Ecto neural progenitor cell (in vitro differentiated cells): ENCODE data around the gene MRPL9.
A peak's percentile ranks its signal among the peaks of the same experiment; 100 is the strongest.

Experiments used
- DNase-seq: peaks from one replicate; pipeline ENCODE4 v3.0.0-alpha.2; 2018; ENCODE audit warnings: low spot score

The MRPL9 gene

GRCh38 chr1:151729966-151730291, 33.4 kb downstream of the MRPL9 start:
- DNase-seq: no peak

- no peak for DNase-seq
Observed at GRCh38 chr1:151729157-151729965, 33.9 kb downstream of the MRPL9 start.

GRCh38 chr1:151728151-151729054, 34.9 kb downstream of the MRPL9 start:
- DNase-seq: no peak

- no peak for DNase-seq
Observed at GRCh38 chr1:151723726-151724370, 39.4 kb downstream of the MRPL9 start.

GRCh38 chr1:151721788-151722510, 41.3 kb downstream of the MRPL9 start:
- DNase-seq: no peak

GRCh38 chr1:151720974-151721787, 42.1 kb downstream of the MRPL9 start, which contains the start of gene RIIAD1:
TSS of gene RIIAD1 (plus strand) at chr1:151721522. CDS start at chr1:151721537, 15 bp downstream.
- peak; percentile 82 for DNase-seq

GRCh38 chr1:151720554-151720953, 42.7 kb downstream of the MRPL9 start:
- DNase-seq: no peak

- DNase-seq: no peak
Observed at GRCh38 chr1:151720125-151720524, 43.2 kb downstream of the MRPL9 start.

- DNase-seq: no peak
Observed at GRCh38 chr1:151718666-151719065, 44.6 kb downstream of the MRPL9 start.

GRCh38 chr1:151718011-151718431, 45.3 kb downstream of the MRPL9 start:
- DNase-seq: no peak

GRCh38 chr1:151716771-151717631, 46.3 kb downstream of the MRPL9 start, which contains the start of gene CELF3:
TSS of gene CELF3 (minus strand) at chr1:151716803. CDS start at chr1:151716020, 783 bp downstream.
- DNase-seq: peak; percentile 80

- DNase-seq: no peak
Observed at GRCh38 chr1:151716405-151716762, 46.9 kb downstream of the MRPL9 start.

- peak; percentile 75 for DNase-seq
Observed at GRCh38 chr1:151715726-151716404, 47.4 kb downstream of the MRPL9 start.

- no peak for DNase-seq
Observed at GRCh38 chr1:151714820-151715725, 48.2 kb downstream of the MRPL9 start.

GRCh38 chr1:151713874-151714273, 49.4 kb downstream of the MRPL9 start:
- DNase-seq: no peak

GRCh38 chr1:151713044-151713443, 50.3 kb downstream of the MRPL9 start:
- DNase-seq: no peak

- DNase-seq: no peak
Observed at GRCh38 chr1:151711951-151712350, 51.3 kb downstream of the MRPL9 start.
